ENCODE data around the gene DCAF8.

GRCh38 chr1:160167056-160167455 is 95.3 kb downstream of the DCAF8 start:
- TF ChIP-seq CTCF (IDR thresholded peaks at IDR 0.05; ENCODE audit: insufficient read depth, low read length): no peak
- no peak for TF ChIP-seq REST (IDR thresholded peaks at IDR 0.05; ENCODE audit: insufficient replicate concordance, low read depth)
- TF ChIP-seq POLR2AphosphoS5 (IDR thresholded peaks at IDR 0.05; ENCODE audit: low read depth): no peak
- TF ChIP-seq GABPA (IDR thresholded peaks at IDR 0.05; ENCODE audit: low read depth): no peak
- no peak for TF ChIP-seq SPI1 (IDR thresholded peaks at IDR 0.05; ENCODE audit: borderline replicate concordance, low read depth)

Measured in HL-60 (cell line).